ENCODE data around the gene MPPED1.

- TF ChIP-seq CTCF (conservative IDR thresholded peaks at IDR 0.05; ENCODE audit: low read depth, low read length) (no peak), EZH2 (IDR thresholded peaks at IDR 0.05; ENCODE audit: borderline replicate concordance, low read depth, low read length, poor library complexity, severe bottlenecking) (no peak)
Observed at GRCh38 chr22:43365715-43366440, 45.9 kb upstream of the MPPED1 start.

All from A673 (cell line).